ENCODE measurements around the gene LCE2D. TPM values are rescaled to one million over a fixed set of nuclear protein-coding genes. Genes with fewer than 3 reads are reported as not detected.
"Not testable (repeated sequence)": the region's sequence is repeated elsewhere in the genome, so short reads cannot be mapped to it uniquely, and the experiment has no call there.

The LCE2D gene
- total RNA-seq, 2 experiments from 2014 or later, result not detected

GRCh38 chr1:152679459-152679858 lies 16.3 kb downstream of the LCE2D start:
- Histone ChIP-seq H3K79me2 (ENCODE audit: insufficient read depth, low read depth, low read length) (no peaks in the 10 kb centered on the region), H4K20me1 (ENCODE audit: insufficient read depth, low read length) (no peaks in the 10 kb centered on the region), H3K4me2 (ENCODE audit: low read length) (no peak overlapping the region), H3K9me3 (ENCODE audit: low read length) (no peaks in the 10 kb centered on the region), H3K27ac (ENCODE audit: low read depth, low read length, poor library complexity, severe bottlenecking) (no peak overlapping the region), H3K9me2 (ENCODE audit: insufficient read depth, low read length) (no peaks in the 10 kb centered on the region), H3K36me3 (ENCODE audit: insufficient read depth, low read length) (no peaks in the 10 kb centered on the region), H2AFZ (ENCODE audit: low read length) (no peak overlapping the region), H3K4me3 (ENCODE audit: low read depth, low read length, poor library complexity, severe bottlenecking) (no peak overlapping the region), H3K4me1 (ENCODE audit: insufficient read depth, low read length, poor library complexity, severe bottlenecking) (no peaks in the 10 kb centered on the region)
- ChIA-PET POLR2A (no interaction called here), CTCF (ENCODE audit: unreplicated experiment) (no interaction called here)
- TF ChIP-seq CTCF (conservative IDR thresholded peaks at IDR 0.05; ENCODE audit: low read length) (no peak), EZH2phosphoT487 (IDR thresholded peaks at IDR 0.05; ENCODE audit: borderline replicate concordance, low read depth, low read length) (no peak)
- intact Hi-C loops (cut with micrococcal nuclease; ENCODE audit: unreplicated experiment), result no loop called here
- BruUV-seq (replicated peaks), result no TSS peak
- no peak for DNase-seq (ENCODE audit: low spot score)

GRCh38 chr1:152681616-152682015 lies 18.4 kb downstream of the LCE2D start:
- intact Hi-C loops (cut with micrococcal nuclease; ENCODE audit: unreplicated experiment), result no loop called here
- Histone ChIP-seq H3K4me2 (ENCODE audit: low read length) (no peak overlapping the region), H3K4me1 (ENCODE audit: insufficient read depth, low read length, poor library complexity, severe bottlenecking) (no peaks in the 10 kb centered on the region), H2AFZ (ENCODE audit: low read length) (no peak overlapping the region), H4K20me1 (ENCODE audit: insufficient read depth, low read length) (no peaks in the 10 kb centered on the region), H3K9me3 (ENCODE audit: low read length) (no peaks in the 10 kb centered on the region), H3K27ac (ENCODE audit: low read depth, low read length, poor library complexity, severe bottlenecking) (no peak overlapping the region), H3K79me2 (ENCODE audit: insufficient read depth, low read depth, low read length) (no peaks in the 10 kb centered on the region), H3K36me3 (ENCODE audit: insufficient read depth, low read length) (no peaks in the 10 kb centered on the region), H3K9me2 (ENCODE audit: insufficient read depth, low read length) (no peaks in the 10 kb centered on the region), H3K4me3 (ENCODE audit: low read depth, low read length, poor library complexity, severe bottlenecking) (no peak overlapping the region)
- no TSS peak for BruUV-seq (replicated peaks)
- TF ChIP-seq EZH2phosphoT487 (IDR thresholded peaks at IDR 0.05; ENCODE audit: borderline replicate concordance, low read depth, low read length) (no peak), CTCF (conservative IDR thresholded peaks at IDR 0.05; ENCODE audit: low read length) (no peak)
- POLR2A ChIA-PET, result no interaction called here
- CTCF ChIA-PET (ENCODE audit: unreplicated experiment), result no interaction called here
- DNase-seq (ENCODE audit: low spot score), result no peak

GRCh38 chr1:152683846-152684245 lies 20.7 kb downstream of the LCE2D start:
- H3K4me2 ChIP-seq (ENCODE audit: low read length), result no peak overlapping the region
- CTCF ChIA-PET (ENCODE audit: unreplicated experiment), result no interaction called here

GRCh38 chr1:152685823-152686222 lies 22.6 kb downstream of the LCE2D start, which contains the start of gene LCE2B:
Gene LCE2B, plus strand, starts transcription at chr1:152686123. Its CDS starts 721 bp downstream, at chr1:152686844.
- intact Hi-C loops (cut with micrococcal nuclease; ENCODE audit: unreplicated experiment); H2AFZ ChIP-seq (ENCODE audit: low read length); H3K4me1 ChIP-seq (ENCODE audit: insufficient read depth, low read length, poor library complexity, severe bottlenecking); H3K36me3 ChIP-seq (ENCODE audit: insufficient read depth, low read length); DNase-seq (ENCODE audit: low spot score); H3K9me3 ChIP-seq (ENCODE audit: low read length); H3K9me2 ChIP-seq (ENCODE audit: insufficient read depth, low read length); BruUV-seq (replicated peaks); H3K79me2 ChIP-seq (ENCODE audit: insufficient read depth, low read depth, low read length); CTCF ChIA-PET (ENCODE audit: unreplicated experiment); POLR2A ChIA-PET; H3K4me2 ChIP-seq (ENCODE audit: low read length); H3K4me3 ChIP-seq (ENCODE audit: low read depth, low read length, poor library complexity, severe bottlenecking); H4K20me1 ChIP-seq (ENCODE audit: insufficient read depth, low read length); H3K27ac ChIP-seq (ENCODE audit: low read depth, low read length, poor library complexity, severe bottlenecking): not testable (repeated sequence)

More at GRCh38 chr1:152683846-152684245, 20.7 kb downstream of the LCE2D start:
- H3K9me3 ChIP-seq (ENCODE audit: low read length), result no peaks in the 10 kb centered on the region
- no peak for TF ChIP-seq CTCF (conservative IDR thresholded peaks at IDR 0.05; ENCODE audit: low read length)
- BruUV-seq (replicated peaks), result no TSS peak
- H3K27ac ChIP-seq (ENCODE audit: low read depth, low read length, poor library complexity, severe bottlenecking), result no peak overlapping the region
- no peaks in the 10 kb centered on the region for H3K4me1 ChIP-seq (ENCODE audit: insufficient read depth, low read length, poor library complexity, severe bottlenecking)
- no peaks in the 10 kb centered on the region for H3K9me2 ChIP-seq (ENCODE audit: insufficient read depth, low read length)
- no peaks in the 10 kb centered on the region for H3K79me2 ChIP-seq (ENCODE audit: insufficient read depth, low read depth, low read length)
- no peak for DNase-seq (ENCODE audit: low spot score)
- H3K36me3 ChIP-seq (ENCODE audit: insufficient read depth, low read length), result no peaks in the 10 kb centered on the region
- H4K20me1 ChIP-seq (ENCODE audit: insufficient read depth, low read length), result no peaks in the 10 kb centered on the region
- POLR2A ChIA-PET, result no interaction called here
- no peak overlapping the region for H3K4me3 ChIP-seq (ENCODE audit: low read depth, low read length, poor library complexity, severe bottlenecking)
- H2AFZ ChIP-seq (ENCODE audit: low read length), result no peak overlapping the region
- intact Hi-C loops (cut with micrococcal nuclease; ENCODE audit: unreplicated experiment), result no loop called here

Data from OCI-LY7 (cell line).